ENCODE results near the gene RNF10.

Gene RNF10

DNA sequence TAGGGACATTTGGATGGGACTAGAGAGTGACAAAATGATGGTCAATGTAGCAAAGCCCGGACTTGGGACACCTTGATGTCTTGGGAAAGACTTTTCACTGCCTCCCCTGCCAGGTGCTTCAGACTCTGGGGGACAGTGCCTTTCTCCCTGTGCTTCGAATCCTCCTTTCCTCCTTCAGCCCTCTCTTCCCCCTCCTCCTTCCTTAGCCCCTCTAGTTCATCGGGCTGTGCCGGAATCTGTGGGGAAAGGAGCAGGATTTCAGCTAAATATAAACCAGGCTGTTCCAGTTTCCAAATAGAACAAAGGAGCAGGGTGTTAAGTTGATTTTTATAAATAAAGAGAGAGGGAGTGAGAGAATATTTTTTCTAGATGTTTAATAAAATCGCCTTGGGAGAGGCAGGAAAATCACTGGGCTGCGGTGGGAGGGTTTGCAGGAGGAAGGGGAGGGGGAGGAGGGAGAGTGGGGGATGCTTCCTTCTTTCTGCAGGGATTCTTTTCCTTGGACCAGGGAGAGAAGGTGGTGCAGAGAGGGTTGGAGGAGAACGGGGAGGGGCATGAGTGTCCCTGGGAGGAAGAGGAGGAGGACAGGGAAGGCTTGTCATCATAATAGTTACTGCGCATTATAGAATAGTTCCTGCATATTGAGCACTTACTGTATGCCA is 84.9 kb downstream of the RNF10 start:
- no peak for DNase-seq

GRCh38 chr12:120620624-120621023 is 86.5 kb downstream of the RNF10 start:
- DNase-seq = no peak

DNA sequence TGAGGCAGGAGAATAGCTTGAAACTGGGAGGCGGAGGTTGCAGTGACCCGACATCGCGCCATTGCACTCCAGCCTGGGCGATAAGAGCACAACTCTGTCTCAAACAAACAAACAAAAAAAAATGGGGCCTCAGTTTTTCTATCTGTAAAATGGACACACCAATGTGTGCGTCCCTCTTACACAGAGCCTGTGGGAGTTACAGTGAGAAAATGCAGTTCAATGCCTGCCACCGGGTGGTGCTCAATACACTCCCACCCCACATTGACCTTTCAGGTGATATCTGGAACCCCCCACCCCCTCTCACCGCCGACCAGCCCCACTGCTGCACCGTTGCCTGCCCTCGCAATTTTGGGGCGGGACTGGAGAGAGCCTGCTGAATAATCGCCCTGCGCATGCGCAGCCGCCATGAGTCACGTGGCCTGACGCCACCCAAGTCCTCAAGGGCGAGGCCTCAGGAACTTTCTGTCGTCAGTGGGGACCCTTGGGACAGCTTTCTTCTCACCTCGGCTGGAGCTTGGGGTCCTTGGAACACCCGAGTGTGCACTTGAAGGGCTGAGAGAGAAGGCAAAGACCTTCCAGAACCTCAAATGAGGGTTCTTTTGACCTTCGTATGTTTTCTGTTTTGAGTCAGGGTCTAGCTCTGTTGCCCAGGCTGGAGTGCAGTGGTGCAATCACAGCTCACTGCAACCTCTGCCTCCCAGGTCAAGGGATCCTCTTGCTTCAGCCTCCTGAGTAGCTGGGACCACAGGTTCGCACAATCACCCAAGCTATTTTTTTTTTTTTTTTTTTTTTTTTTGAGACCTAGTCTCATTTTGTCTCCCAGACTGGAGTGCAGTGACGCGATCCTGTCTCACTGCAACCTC is 91.6 kb downstream of the RNF10 start:
- no peak for DNase-seq
